HG03097 (cell line): ENCODE measurements around the gene FAM20B.
"Not testable (repeated sequence)": the region's sequence is repeated elsewhere in the genome, so short reads cannot be mapped to it uniquely, and the experiment has no call there.

Experiments
- ATAC-seq: cut with Tn5 transposase; IDR thresholded peaks from one replicate; pipeline ENCODE4 v1.9.1; 2021; ENCODE audit not compliant: unreplicated experiment, low FRiP score

Gene FAM20B

GRCh38 chr1:179023946-179024650 lies 1.6 kb upstream of the FAM20B start:
- no peak for ATAC-seq

GRCh38 chr1:179025975-179026812 lies 500 bp downstream of the FAM20B start:
- peak; percentile 72 for ATAC-seq

- no peak for ATAC-seq
Observed at GRCh38 chr1:179026813-179027669, 1.3 kb downstream of the FAM20B start.

GRCh38 chr1:179029321-179029759 lies 3.6 kb downstream of the FAM20B start:
- ATAC-seq: no peak

GRCh38 chr1:179030130-179030529 lies 4.4 kb downstream of the FAM20B start:
- ATAC-seq: no peak

GRCh38 chr1:179030683-179031082 lies 5.0 kb downstream of the FAM20B start:
- no peak for ATAC-seq

GRCh38 chr1:179031284-179031683 lies 5.6 kb downstream of the FAM20B start:
- ATAC-seq: no peak

GRCh38 chr1:179031855-179032513 lies 6.3 kb downstream of the FAM20B start:
- ATAC-seq: no peak

GRCh38 chr1:179034720-179035119 lies 9.0 kb downstream of the FAM20B start:
- ATAC-seq: peak; percentile 68

GRCh38 chr1:179036844-179037465 lies 11.3 kb downstream of the FAM20B start:
- ATAC-seq: peak; percentile 41

GRCh38 chr1:179038528-179039281 lies 13.0 kb downstream of the FAM20B start:
- ATAC-seq: no peak

- not testable (repeated sequence) for ATAC-seq
Observed at GRCh38 chr1:179039502-179040174, 13.9 kb downstream of the FAM20B start.

GRCh38 chr1:179040175-179040551 lies 14.5 kb downstream of the FAM20B start:
- not testable (repeated sequence) for ATAC-seq

- no peak for ATAC-seq
Observed at GRCh38 chr1:179042087-179042486, 16.4 kb downstream of the FAM20B start.

GRCh38 chr1:179042700-179043099 lies 17.0 kb downstream of the FAM20B start:
- no peak for ATAC-seq

GRCh38 chr1:179043266-179043665 lies 17.6 kb downstream of the FAM20B start:
- no peak for ATAC-seq

- ATAC-seq: no peak
Observed at GRCh38 chr1:179043907-179044306, 18.2 kb downstream of the FAM20B start.

- no peak for ATAC-seq
Observed at GRCh38 chr1:179046808-179047635, 21.3 kb downstream of the FAM20B start.
